GM12878 (cell line): Measurements from ENCODE around the gene PIGQ. TPM values are rescaled to one million over a fixed set of nuclear protein-coding genes. Genes with fewer than 3 reads are reported as not detected.

Experiments used
- ATAC-seq: fragments of 200-7000 bp; cut with Tn5 transposase; 3 replicates; pipeline ENCODE4 v1.9.1; 2020; ENCODE audit warnings: mild to moderate bottlenecking, moderate library complexity
- BruUV-seq: library from RNA; stranded (reverse); fragments of 400-500 nt; replicated peaks from 2 replicates; lab custom pipeline; 2021; lab: Mats Ljungman, UMichigan
- CTCF ChIA-PET: fragments of 300-600 bp; sonication (Branson Sonifier 250); formaldehyde crosslinking; extraction: SDS; loops from one replicate; lab custom pipeline; 2021; ENCODE audit warnings: inconsistent platforms; lab: Yijun Ruan, JAX
- POLR2A ChIA-PET: fragments of 350-600 bp; formaldehyde crosslinking; extraction: SDS; loops from one replicate; lab custom pipeline; 2021; ENCODE audit warnings: inconsistent platforms; lab: Charles Lee
- RAD21 ChIA-PET: fragments of 300-600 bp; sonication (Branson Sonifier 250); formaldehyde crosslinking; loops from one replicate; lab custom pipeline; 2023; ENCODE audit warnings: antibody characterized with exemption; ENCODE audit not compliant: unreplicated experiment; lab: Charles Lee
- SMC1A ChIA-PET: fragments of 300-600 bp; sonication (Branson Sonifier 250); formaldehyde crosslinking; loops from one replicate; lab custom pipeline; 2023; ENCODE audit not compliant: unreplicated experiment, uncharacterized antibody; lab: Charles Lee
- DNase-seq: peaks from one replicate; pipeline ENCODE4 v3.0.0-alpha.2; 2011; ENCODE audit warnings: low read depth, low spot score
- FAIRE-seq: peaks from 3 replicates; lab custom pipeline; 2011; peaks lifted over from hg19 to GRCh38; lab: Jason Lieb, UNC
- H2AFZ ChIP-seq: 2 replicates; pipeline ENCODE4 v1.6.0; 2011; ENCODE audit warnings: low read depth, low read length, control low read depth; ENCODE audit not compliant: control insufficient read depth
- H3K27ac ChIP-seq: 2 replicates; pipeline ENCODE4 v1.5.1; 2011; ENCODE audit warnings: control low read depth; ENCODE audit not compliant: control insufficient read depth, insufficient read depth
- H3K27me3 ChIP-seq, 2 experiments: replicated peaks in 1 of 2; 2 replicates each; pipeline versions ENCODE4 v1.6.0 to v1.6.1; 2011; ENCODE audit warnings: low read length in 1 of 2; ENCODE audit not compliant: control insufficient read depth in 2 of 2, insufficient read depth in 2 of 2
- H3K36me3 ChIP-seq, 2 experiments: 2 replicates each; pipeline ENCODE4 v1.5.1; 2011; ENCODE audit warnings: low read length in 1 of 2; ENCODE audit not compliant: control insufficient read depth in 2 of 2, insufficient read depth in 2 of 2
- H3K4me1 ChIP-seq: 2 replicates; pipeline ENCODE4 v1.6.1; 2011; ENCODE audit warnings: mild to moderate bottlenecking, low read length, moderate library complexity, mixed read lengths; ENCODE audit not compliant: control insufficient read depth, insufficient read depth
- H3K4me2 ChIP-seq: 2 replicates; pipeline ENCODE4 v1.6.0; 2011; ENCODE audit warnings: control low read depth; ENCODE audit not compliant: control insufficient read depth, insufficient read depth
- H3K4me3 ChIP-seq: fragments of 200-600 bp; sonication (generic); 2 replicates; pipeline ENCODE4 v1.5.1; 2016
- H3K79me2 ChIP-seq: 2 replicates; pipeline ENCODE4 v1.6.0; 2011; ENCODE audit warnings: low read length; ENCODE audit not compliant: control insufficient read depth, insufficient read depth
- H3K9ac ChIP-seq: 2 replicates; pipeline ENCODE4 v1.8.0; 2011; ENCODE audit warnings: low read length, control low read depth, mixed read lengths; ENCODE audit not compliant: control insufficient read depth, insufficient read depth
- H3K9me3 ChIP-seq: replicated peaks from 3 replicates; pipeline ENCODE4 v1.5.1; 2011; ENCODE audit warnings: mild to moderate bottlenecking, low read length; ENCODE audit not compliant: control insufficient read depth, insufficient read depth
- H4K20me1 ChIP-seq: 2 replicates; pipeline ENCODE4 v1.6.0; 2011; ENCODE audit not compliant: control insufficient read depth, insufficient read depth
- BCL3 ChIP-seq: IDR thresholded peaks from 2 replicates; pipeline ENCODE4 v1.6.1; 2011; ENCODE audit warnings: borderline replicate concordance, low read depth, mild to moderate bottlenecking, moderate library complexity, low read length; ENCODE audit not compliant: insufficient read depth, poor library complexity, severe bottlenecking
- CBX5 ChIP-seq: sonication (generic); IDR thresholded peaks from 2 replicates; pipeline ENCODE4 v1.6.1; 2016; ENCODE audit warnings: low read depth, moderate library complexity, mild to moderate bottlenecking, inconsistent platforms
- CHD4 ChIP-seq: fragments of 200-600 bp; sonication (generic); IDR thresholded peaks from 2 replicates; pipeline ENCODE4 v1.6.1; 2016; ENCODE audit warnings: mild to moderate bottlenecking
- CUX1 ChIP-seq: IDR thresholded peaks from 2 replicates; pipeline ENCODE4 v1.6.1; 2012; ENCODE audit warnings: improper control_type of control experiment, low read depth, low read length; ENCODE audit not compliant: insufficient replicate concordance
- E4F1 ChIP-seq: fragments of 450-650 bp; IDR thresholded peaks from 2 replicates; pipeline ENCODE4 v1.6.1; 2018; ENCODE audit warnings: borderline replicate concordance, mild to moderate bottlenecking; ENCODE audit not compliant: partially characterized antibody
- EGR1 ChIP-seq, 2 experiments: IDR thresholded peaks; 1 replicate in 1 of 2; 2 replicates in 1 of 2; pipeline ENCODE4 v1.6.1; 2011 to 2012; ENCODE audit warnings: low read depth in 2 of 2, low read length in 2 of 2, borderline replicate concordance in 1 of 2, mild to moderate bottlenecking in 1 of 2, moderate library complexity in 1 of 2
- IKZF2 ChIP-seq, 2 experiments: fragments of 450-650 bp; IDR thresholded peaks; 2 replicates each; pipeline ENCODE4 v1.6.1; 2017; ENCODE audit warnings: mild to moderate bottlenecking in 2 of 2, moderate library complexity in 2 of 2
- IRF3 ChIP-seq: fragments of 450-650 bp; IDR thresholded peaks from 2 replicates; pipeline ENCODE4 v1.6.1; 2014; ENCODE audit warnings: mild to moderate bottlenecking
- LARP7 ChIP-seq: fragments of 450-650 bp; IDR thresholded peaks from 2 replicates; pipeline ENCODE4 v1.6.1; 2017; ENCODE audit warnings: mild to moderate bottlenecking
- PAX5 ChIP-seq: IDR thresholded peaks from 2 replicates; pipeline ENCODE4 v1.6.1; 2011; ENCODE audit warnings: low read depth, low read length, borderline replicate concordance
- RELA ChIP-seq: fragments of 450-650 bp; IDR thresholded peaks from 2 replicates; pipeline ENCODE4 v1.8.0; 2014; ENCODE audit warnings: borderline replicate concordance; ENCODE audit not compliant: partially characterized antibody
- SMAD5 ChIP-seq: IDR thresholded peaks from 2 replicates; pipeline ENCODE4 v1.6.1; 2016; ENCODE audit warnings: antibody characterized with exemption, low read depth
- SUZ12 ChIP-seq: fragments of 200-600 bp; sonication (generic); IDR thresholded peaks from one replicate; pipeline ENCODE4 v1.6.1; 2018; ENCODE audit warnings: antibody characterized with exemption, mild to moderate bottlenecking; ENCODE audit not compliant: unreplicated experiment
- ZSCAN29 ChIP-seq: fragments of 450-650 bp; IDR thresholded peaks from 2 replicates; pipeline ENCODE4 v1.6.1; 2017; ENCODE audit warnings: mild to moderate bottlenecking, moderate library complexity
- WGBS: methylation state at CpG from one replicate; pipeline ENCODE4 v1.1.6; 2016; ENCODE audit warnings: low lambda C conversion rate; ENCODE audit not compliant: insufficient replicate concordance, insufficient coverage; ENCODE audit errors: missing lambda C conversion rate; 5-methylcytosine and 5-hydroxymethylcytosine counted together
- in situ Hi-C: fragments of 300-500 bp; cut with MboI; formaldehyde crosslinking; loops from 9 replicates; pipeline ENCODE4 v1.14.3; 2018; ENCODE audit warnings: mixed read lengths
- intact Hi-C: fragments of 100-400 bp; cut with micrococcal nuclease; formaldehyde crosslinking; loops from one replicate; pipeline ENCODE4 v1.14.2; 2022; ENCODE audit not compliant: unreplicated experiment
- polyA plus RNA-seq, 11 experiments: library from polyadenylated mRNA; depleted of rRNA in 4 of 11; unstranded in 6 of 11; stranded (reverse) in 5 of 11; fragments of >200 nt; fragmentation: Nextera tagmentation in 4 of 11; fragmentation: Illumina TruSeq in 1 of 11; extraction: Ambion mirVana in 4 of 11; extraction: Trizol in 1 of 11; gene quantifications; 1 replicate in 1 of 11; 2 replicates in 10 of 11; pipeline versions ENCODE4 v1.2.1 to v1.2.3, GENCODE V29; 2011 to 2016; ENCODE audit warnings: inconsistent platforms in 2 of 11, missing spikeins in 2 of 11, low read depth in 1 of 11
- total RNA-seq, 4 experiments: library from RNA; depleted of rRNA in 3 of 4; stranded (reverse); fragments of >200 nt in 3 of 4; fragmentation: Illumina TruSeq in 1 of 4; extraction: Trizol in 1 of 4; gene quantifications; 2 replicates each; pipeline versions ENCODE4 v1.2.1 to v1.2.3, GENCODE V29; 2013 to 2021

The PIGQ gene
- total and polyA plus RNA-seq, 10 of the 15 experiments (the other 5 are each of a cell fraction or from before 2014, with no cell fraction given), result 1.8 to 31.3 (median 17.5) TPM; not detected in 1

GRCh38 chr16:520847-521246 is 48.9 kb upstream of the PIGQ start:
- Histone ChIP-seq H2AFZ (no peak overlapping the region), H3K9ac (no peak overlapping the region), H3K36me3 (peaks cover 0 to 2% of the 10 kb centered on the region in 2 experiments; a peak in 3 of 4 replicates), H3K4me3 (no peak overlapping the region), H3K9me3 (no peaks in the 10 kb centered on the region), H3K27ac (no peak overlapping the region), H3K79me2 (peaks cover 6% of the 10 kb centered on the region), H3K4me2 (no peak overlapping the region), H3K27me3 (no peaks in the 10 kb centered on the region), H4K20me1 (no peaks in the 10 kb centered on the region; the same call in 1 of the 2 replicates), H3K4me1 (peaks cover 18% of the 10 kb centered on the region)
- intact Hi-C loops, result no loop called here
- ATAC-seq (no peak), DNase-seq (no peak), FAIRE-seq (no peak)
- CTCF ChIA-PET, result interaction anchor here (0.6 kb wide), 1 partner anchor 398 kb away, joined by 4 read pairs; no protein-coding TSS in a partner anchor
- in situ Hi-C loops, result no loop called here
- TSS peak; percentile 71 for BruUV-seq
- SMC1A ChIA-PET, result no interaction called here
- WGBS, result 87% methylated on average over 10 of the region's 13 CpGs
- RAD21 ChIA-PET, result no interaction called here
- POLR2A ChIA-PET, result no interaction called here
- no peak for TF ChIP-seq BCL3
- TF ChIP-seq E4F1, result no peak
- TF ChIP-seq IRF3, result no peak
- TF ChIP-seq RELA, result no peak
- TF ChIP-seq SUZ12, result no peak
- no peak for TF ChIP-seq PAX5
- no peak for TF ChIP-seq ZSCAN29
- TF ChIP-seq CHD4, result no peak
- no peak for TF ChIP-seq SMAD5
- TF ChIP-seq CBX5, result no peak
- no peak for TF ChIP-seq IKZF2 (IDR thresholded peaks at IDR 0.05)
- TF ChIP-seq LARP7, result no peak
- TF ChIP-seq EGR1 (IDR thresholded peaks at IDR 0.05; ENCODE audit: borderline replicate concordance in 1 of 2, low read depth in 2 of 2, low read length in 2 of 2), result no peak
- TF ChIP-seq CUX1, result no peak
